Spleen (tissue), 7 donors: ENCODE results near the gene FZD4.
"Not testable (repeated sequence)": the region's sequence is repeated elsewhere in the genome, so short reads cannot be mapped to it uniquely, and the experiment has no call there.

Experiments used
- POLR2A ChIP-seq, 3 donors: fragments of 450-650 bp; IDR thresholded peaks; one replicate each; pipeline ENCODE4 v1.5.1; 2017; ENCODE audit warnings: antibody characterized with exemption in 3 of 3, mild to moderate bottlenecking in 1 of 3
- POLR2AphosphoS5 ChIP-seq, 3 donors: sonication (generic); formaldehyde crosslinking; IDR thresholded peaks; one replicate each; pipeline ENCODE4 v1.5.1; 2017; ENCODE audit warnings: antibody characterized with exemption in 3 of 3
- TF ChIP-seq, protein P1 (sequence below), 11 experiments: fragments of 200-600 bp in 7 of 11; fragments of 450-650 bp in 4 of 11; sonication (generic) in 4 of 11; IDR thresholded peaks in 8 of 11; conservative IDR thresholded peaks in 3 of 11; 1 replicate in 7 of 11; 2 replicates in 4 of 11; pipeline versions ENCODE4 v1.4.0 to v1.8.0; 2016 to 2021; ENCODE audit warnings: antibody characterized with exemption in 11 of 11, inconsistent platforms in 4 of 11, mild to moderate bottlenecking in 1 of 11
- donor health status: DM: no; HTN: no; CAD: no; lungs with moderate emphysema.
- donor health status: DM: no; HTN: no; CAD: no.
- donor health status: DM: no; HTN: no; CAD: no.

DNA sequence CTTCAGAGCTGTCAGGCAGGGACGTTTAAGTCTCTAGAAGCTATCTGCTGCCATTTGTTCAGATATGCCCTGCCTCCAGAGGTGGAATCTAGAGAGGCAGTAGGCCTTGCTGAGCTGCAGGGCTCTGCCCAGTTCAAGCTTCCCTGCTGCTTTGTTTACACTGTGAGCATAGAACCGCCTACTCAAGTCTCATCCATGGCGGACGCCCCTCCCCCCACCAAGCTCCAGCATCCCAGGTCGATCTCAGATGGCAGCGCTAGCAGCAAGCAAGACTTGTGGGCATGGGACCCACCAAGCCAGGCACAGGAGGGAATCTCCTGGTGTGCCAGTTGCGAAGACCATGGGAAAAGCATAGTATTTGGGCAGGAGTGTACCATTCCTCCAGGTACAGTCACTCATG lies 12.4 kb upstream of the FZD4 start:
- TF ChIP-seq, protein P1, sequence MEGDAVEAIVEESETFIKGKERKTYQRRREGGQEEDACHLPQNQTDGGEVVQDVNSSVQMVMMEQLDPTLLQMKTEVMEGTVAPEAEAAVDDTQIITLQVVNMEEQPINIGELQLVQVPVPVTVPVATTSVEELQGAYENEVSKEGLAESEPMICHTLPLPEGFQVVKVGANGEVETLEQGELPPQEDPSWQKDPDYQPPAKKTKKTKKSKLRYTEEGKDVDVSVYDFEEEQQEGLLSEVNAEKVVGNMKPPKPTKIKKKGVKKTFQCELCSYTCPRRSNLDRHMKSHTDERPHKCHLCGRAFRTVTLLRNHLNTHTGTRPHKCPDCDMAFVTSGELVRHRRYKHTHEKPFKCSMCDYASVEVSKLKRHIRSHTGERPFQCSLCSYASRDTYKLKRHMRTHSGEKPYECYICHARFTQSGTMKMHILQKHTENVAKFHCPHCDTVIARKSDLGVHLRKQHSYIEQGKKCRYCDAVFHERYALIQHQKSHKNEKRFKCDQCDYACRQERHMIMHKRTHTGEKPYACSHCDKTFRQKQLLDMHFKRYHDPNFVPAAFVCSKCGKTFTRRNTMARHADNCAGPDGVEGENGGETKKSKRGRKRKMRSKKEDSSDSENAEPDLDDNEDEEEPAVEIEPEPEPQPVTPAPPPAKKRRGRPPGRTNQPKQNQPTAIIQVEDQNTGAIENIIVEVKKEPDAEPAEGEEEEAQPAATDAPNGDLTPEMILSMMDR (IDR thresholded peaks at IDR 0.05 in 8 of 11, conservative IDR thresholded peaks at IDR 0.05 in 3 of 11): not testable (repeated sequence)
- not testable (repeated sequence) for TF ChIP-seq POLR2A, POLR2AphosphoS5 (IDR thresholded peaks at IDR 0.05)
